SK-N-SH (cell line): Measurements from ENCODE around the gene HHEX. TPM values are rescaled to one million over a fixed set of nuclear protein-coding genes. Genes with fewer than 3 reads are reported as not detected.

ENCODE experiments used
- CTCF ChIA-PET: fragments of 300-600, 350-600 bp; formaldehyde crosslinking; extraction: SDS; loops from one replicate; lab custom pipeline; 2021; lab: Yijun Ruan, JAX
- POLR2A ChIA-PET: fragments of 350-600 bp; sonication (Branson Sonifier 250); formaldehyde crosslinking; extraction: SDS; loops from one replicate; lab custom pipeline; 2020; ENCODE audit warnings: antibody characterized with exemption, inconsistent platforms; lab: Yijun Ruan, JAX
- DNase-seq: peaks from one replicate; pipeline ENCODE4 v3.0.0; 2012
- H2AFZ ChIP-seq: fragments of 200-600 bp; sonication (generic); 2 replicates; pipeline ENCODE4 v1.8.1; 2016; ENCODE audit warnings: antibody characterized with exemption, mild to moderate bottlenecking, low read depth
- H3F3A ChIP-seq: fragments of 200-600 bp; sonication (generic); replicated peaks from 2 replicates; pipeline ENCODE3; 2016; ENCODE audit warnings: antibody characterized with exemption, mild to moderate bottlenecking; ENCODE audit not compliant: insufficient read depth
- H3K27ac ChIP-seq, 2 experiments: fragments of 200-500 bp in 1 of 2; fragments of 200-600 bp in 1 of 2; sonication (Bioruptor generic) in 1 of 2; sonication (generic), shearing (Covaris generic) in 1 of 2; 2 replicates each; pipeline versions ENCODE4 v1.5.1 to v1.6.1; 2014 to 2016; ENCODE audit warnings: low read depth in 2 of 2, inconsistent platforms in 1 of 2, low read length in 1 of 2, mild to moderate bottlenecking in 1 of 2, mixed read lengths in 1 of 2
- H3K27me3 ChIP-seq: fragments of 200-600 bp; sonication (generic), shearing (Covaris generic); 2 replicates; pipeline ENCODE4 v1.6.1; 2016; ENCODE audit warnings: mixed run types; ENCODE audit not compliant: insufficient read depth
- H3K36me3 ChIP-seq, 2 experiments: fragments of 200-500 bp in 1 of 2; fragments of 200-600 bp in 1 of 2; sonication (Bioruptor generic) in 1 of 2; sonication (generic) in 1 of 2; replicated peaks in 1 of 2; 2 replicates each; pipeline versions ENCODE3 to v1.5.1; 2014 to 2016; ENCODE audit warnings: low read length in 1 of 2, mild to moderate bottlenecking in 1 of 2; ENCODE audit not compliant: insufficient read depth in 2 of 2, control insufficient read depth in 1 of 2
- H3K4me1 ChIP-seq, 2 experiments: fragments of 200-500 bp in 1 of 2; fragments of 200-600 bp in 1 of 2; sonication (Bioruptor generic) in 1 of 2; sonication (generic), shearing (Covaris generic) in 1 of 2; 2 replicates each; pipeline versions ENCODE4 v1.5.1 to v1.6.1; 2014 to 2016; ENCODE audit warnings: low read depth in 1 of 2, low read length in 1 of 2, mixed run types in 1 of 2; ENCODE audit not compliant: insufficient read depth in 2 of 2, control insufficient read depth in 1 of 2
- H3K4me2 ChIP-seq: fragments of 200-600 bp; sonication (generic), shearing (Covaris generic); 2 replicates; pipeline ENCODE4 v1.6.1; 2017; ENCODE audit warnings: mixed run types
- H3K4me3 ChIP-seq, 2 experiments: fragments of 200-500 bp in 1 of 2; fragments of 200-600 bp in 1 of 2; sonication (Bioruptor generic) in 1 of 2; sonication (generic), shearing (Covaris generic) in 1 of 2; 2 replicates each; pipeline versions ENCODE4 v1.5.1 to v1.8.1; 2014 to 2016; ENCODE audit warnings: low read depth in 2 of 2, inconsistent platforms in 1 of 2, low read length in 1 of 2, mild to moderate bottlenecking in 1 of 2, mixed read lengths in 1 of 2, moderate library complexity in 1 of 2
- H3K79me2 ChIP-seq: fragments of 200-600 bp; sonication (generic); 2 replicates; pipeline ENCODE4 v1.8.1; 2017; ENCODE audit warnings: mild to moderate bottlenecking; ENCODE audit not compliant: insufficient read depth
- H3K9ac ChIP-seq: fragments of 200-600 bp; sonication (generic); 2 replicates; pipeline ENCODE4 v1.6.1; 2017; ENCODE audit warnings: mixed run types
- H3K9me2 ChIP-seq: fragments of 200-600 bp; sonication (generic); 2 replicates; pipeline ENCODE4 v1.6.1; 2017; ENCODE audit warnings: mixed run types
- H3K9me3 ChIP-seq: fragments of 200-600 bp; sonication (generic); 2 replicates; pipeline ENCODE4 v1.6.1; 2017; ENCODE audit warnings: mixed run types, mild to moderate bottlenecking, moderate library complexity
- H4K20me1 ChIP-seq: fragments of 200-600 bp; sonication (generic); 2 replicates; pipeline ENCODE4 v1.6.1; 2017; ENCODE audit warnings: mild to moderate bottlenecking, mixed run types; ENCODE audit not compliant: insufficient read depth
- CTCF ChIP-seq: fragments of 200-600 bp; sonication (generic); IDR thresholded peaks from 2 replicates; pipeline ENCODE4 v1.6.1; 2017; ENCODE audit warnings: antibody characterized with exemption, mild to moderate bottlenecking, moderate library complexity
- FOSL2 ChIP-seq: IDR thresholded peaks from 2 replicates; pipeline ENCODE4 v1.4.0; 2012; ENCODE audit warnings: low read depth, mild to moderate bottlenecking, moderate library complexity, borderline replicate concordance
- FOXM1 ChIP-seq: IDR thresholded peaks from 2 replicates; pipeline ENCODE4 v1.4.0; 2012; ENCODE audit warnings: low read depth, mild to moderate bottlenecking
- GABPA ChIP-seq: IDR thresholded peaks from 2 replicates; pipeline ENCODE4 v1.4.0; 2012; ENCODE audit warnings: low read depth, mild to moderate bottlenecking
- GATA2 ChIP-seq: sonication (generic); formaldehyde crosslinking; IDR thresholded peaks from 2 replicates; pipeline ENCODE4 v1.5.0; 2020; ENCODE audit warnings: mild to moderate bottlenecking, missing genetic modification reagents
- IRF3 ChIP-seq: fragments of 150-350 bp; IDR thresholded peaks from 2 replicates; pipeline ENCODE4 v1.6.1; 2016; ENCODE audit warnings: mild to moderate bottlenecking, low read depth, low read length
- JUND ChIP-seq: IDR thresholded peaks from 2 replicates; pipeline ENCODE4 v1.4.0; 2012
- MXI1 ChIP-seq: IDR thresholded peaks from 2 replicates; pipeline ENCODE4 v1.6.1; 2012; ENCODE audit warnings: mild to moderate bottlenecking, low read depth, low read length, improper control_type of control experiment
- NFIC ChIP-seq: IDR thresholded peaks from 2 replicates; pipeline ENCODE4 v1.4.0; 2012; ENCODE audit warnings: borderline replicate concordance
- NRF1 ChIP-seq: IDR thresholded peaks from 2 replicates; pipeline ENCODE4 v1.6.1; 2012; ENCODE audit warnings: low read depth, mild to moderate bottlenecking, low read length
- PBX3 ChIP-seq: IDR thresholded peaks from 2 replicates; pipeline ENCODE4; 2012
- REST ChIP-seq: IDR thresholded peaks from 2 replicates; pipeline ENCODE4 v1.6.1; 2012; ENCODE audit warnings: mild to moderate bottlenecking, low read depth, low read length, moderate library complexity
- RFX5 ChIP-seq: IDR thresholded peaks from 2 replicates; pipeline ENCODE4 v1.6.1; 2012; ENCODE audit warnings: mild to moderate bottlenecking, improper control_type of control experiment, low read length
- RXRA ChIP-seq: IDR thresholded peaks from 2 replicates; pipeline ENCODE4 v1.4.0; 2012; ENCODE audit warnings: low read depth, mild to moderate bottlenecking, borderline replicate concordance
- SMC3 ChIP-seq: IDR thresholded peaks from 2 replicates; pipeline ENCODE4 v1.6.1; 2012; ENCODE audit warnings: low read depth, low read length, improper control_type of control experiment
- TCF12 ChIP-seq: IDR thresholded peaks from 2 replicates; pipeline ENCODE4 v1.4.0; 2012
- USF2 ChIP-seq: fragments of 150-350 bp; IDR thresholded peaks from 2 replicates; pipeline ENCODE4 v1.6.1; 2017; ENCODE audit warnings: antibody characterized with exemption, low read length, low read depth, borderline replicate concordance
- YY1 ChIP-seq: IDR thresholded peaks from 2 replicates; pipeline ENCODE4 v1.4.0; 2012; ENCODE audit warnings: low read depth, mild to moderate bottlenecking
- WGBS: methylation state at CpG from one replicate; pipeline ENCODE4 v1.1.6; 2017; ENCODE audit warnings: low lambda C conversion rate; 5-methylcytosine and 5-hydroxymethylcytosine counted together
- polyA plus RNA-seq, 3 experiments: library from polyadenylated mRNA; depleted of rRNA; stranded (reverse); fragments of >200 nt; gene quantifications; 2 replicates each; pipeline ENCODE4 v1.2.3, GENCODE V29; 2012

The HHEX gene
- 0.75 and 1.1 TPM in 2 replicates for polyA plus RNA-seq (2012; rRNA removed)
- 1.2 and 1.3 TPM in 2 replicates for polyA plus RNA-seq (2012; cell fraction: cytosol; rRNA removed)
- polyA plus RNA-seq (2012; cell fraction: nucleus; rRNA removed): 2.1 and 2.3 TPM in 2 replicates

- Histone ChIP-seq H4K20me1 (no peaks in the 10 kb centered on the region), H3K9me2 (no peaks in the 10 kb centered on the region), H3K27me3 (no peaks in the 10 kb centered on the region), H3K27ac (no peak within 1 kb of the TSS), H3K9ac (peak within 1 kb of the TSS; percentile 68), H3K36me3 (no peaks in the 10 kb centered on the region), H3K9me3 (no peaks in the 10 kb centered on the region), H3K4me3 (peak within 1 kb of the TSS; percentile 61 to 76), H3K4me1 (peaks cover 4 to 5% of the 10 kb centered on the region in 2 experiments; a peak in 2 of 4 replicates), H3K4me2 (peak within 1 kb of the TSS; percentile 85), H2AFZ (peak within 1 kb of the TSS; percentile 97), H3K79me2 (no peaks in the 10 kb centered on the region), H3F3A (peaks cover 7% of the 10 kb centered on the region)
- TF ChIP-seq IRF3: no peak
- no peak for TF ChIP-seq FOSL2
- no peak for TF ChIP-seq CTCF
- no peak for TF ChIP-seq RXRA
- no peak for TF ChIP-seq REST
- no peak for TF ChIP-seq SMC3
- no peak for TF ChIP-seq NFIC
- no peak for TF ChIP-seq JUND
- TF ChIP-seq MXI1: no peak
- no peak for TF ChIP-seq PBX3
- no peak for TF ChIP-seq YY1
- no peak for TF ChIP-seq NRF1
- TF ChIP-seq TCF12: no peak
- no peak for TF ChIP-seq USF2
- no peak for TF ChIP-seq GABPA
- no peak for TF ChIP-seq FOXM1
- TF ChIP-seq RFX5: no peak
- no peak for TF ChIP-seq GATA2
- peak; percentile 87 for DNase-seq
- ChIA-PET CTCF (interaction anchor here (0.8 to 1.1 kb wide), 3 partner anchors 99 to 153 kb away, joined by 3 to 4 read pairs (median 4); no protein-coding TSS in a partner anchor), POLR2A (no interaction called here)
- WGBS: 0% methylated on average over 15 of the region's 79 CpGs
Measured at GRCh38 chr10:92689663-92690210, at the start of gene HHEX. Gene HHEX, plus strand, starts transcription at chr10:92689955. Its CDS starts 32 bp downstream, at chr10:92689987.
